Colonic mucosa (tissue), 4 donors: ENCODE measurements around the gene SLC25A44. TPM values are rescaled to one million over a fixed set of nuclear protein-coding genes. Genes with fewer than 3 reads are reported as not detected.
"Not testable (repeated sequence)": the region's sequence is repeated elsewhere in the genome, so short reads cannot be mapped to it uniquely, and the experiment has no call there.

ENCODE experiments used
- DNase-seq: peaks from one replicate; pipeline ENCODE4 v3.0.0-alpha.2; 2020
- H3K27ac ChIP-seq: fragments of 200-600 bp; one replicate; pipeline ENCODE4 v1.8.0; 2021
- H3K27me3 ChIP-seq: fragments of 200-600 bp; one replicate; pipeline ENCODE4 v1.8.0; 2021
- H3K36me3 ChIP-seq: fragments of 200-600 bp; one replicate; pipeline ENCODE4 v1.8.0; 2021
- H3K4me1 ChIP-seq: fragments of 200-600 bp; one replicate; pipeline ENCODE4 v1.8.0; 2021; ENCODE audit warnings: mild to moderate bottlenecking
- H3K4me3 ChIP-seq: fragments of 200-600 bp; one replicate; pipeline ENCODE4 v1.8.0; 2021
- H3K9ac ChIP-seq, 2 donors: one replicate each; pipeline ENCODE4 v1.7.0; 2013; ENCODE audit warnings: control low read depth in 2 of 2, low read depth in 2 of 2, low read length in 2 of 2
- H3K9me3 ChIP-seq: fragments of 200-600 bp; one replicate; pipeline ENCODE4 v1.8.0; 2021
- CTCF ChIP-seq: fragments of 200-600 bp; IDR thresholded peaks from one replicate; pipeline ENCODE4 v1.8.0; 2022; ENCODE audit warnings: antibody characterized with exemption, mild to moderate bottlenecking
- intact Hi-C: fragments of 100-400 bp; cut with DNase I; formaldehyde crosslinking; loops from one replicate; pipeline ENCODE4 v1.14.1; 2022
- total RNA-seq, 2 donors: library from RNA; stranded (reverse); fragmentation: NEBNext Ultra II Directional in 1 of 2; extraction: Animal tissue kit (Norgen Biotek cat#: 25700) in 1 of 2; gene quantifications; one replicate each; pipeline ENCODE4 v1.2.1, GENCODE V29; 2021
- donor health status: healthy.
- donor health status: DM: no; HTN: no; CAD: no.
- donor health status: DM: no; HTN: no; CAD: no.

SLC25A44 gene
- total RNA-seq, 2 donors from 2014 or later = 23.6 to 26.8 TPM

DNA sequence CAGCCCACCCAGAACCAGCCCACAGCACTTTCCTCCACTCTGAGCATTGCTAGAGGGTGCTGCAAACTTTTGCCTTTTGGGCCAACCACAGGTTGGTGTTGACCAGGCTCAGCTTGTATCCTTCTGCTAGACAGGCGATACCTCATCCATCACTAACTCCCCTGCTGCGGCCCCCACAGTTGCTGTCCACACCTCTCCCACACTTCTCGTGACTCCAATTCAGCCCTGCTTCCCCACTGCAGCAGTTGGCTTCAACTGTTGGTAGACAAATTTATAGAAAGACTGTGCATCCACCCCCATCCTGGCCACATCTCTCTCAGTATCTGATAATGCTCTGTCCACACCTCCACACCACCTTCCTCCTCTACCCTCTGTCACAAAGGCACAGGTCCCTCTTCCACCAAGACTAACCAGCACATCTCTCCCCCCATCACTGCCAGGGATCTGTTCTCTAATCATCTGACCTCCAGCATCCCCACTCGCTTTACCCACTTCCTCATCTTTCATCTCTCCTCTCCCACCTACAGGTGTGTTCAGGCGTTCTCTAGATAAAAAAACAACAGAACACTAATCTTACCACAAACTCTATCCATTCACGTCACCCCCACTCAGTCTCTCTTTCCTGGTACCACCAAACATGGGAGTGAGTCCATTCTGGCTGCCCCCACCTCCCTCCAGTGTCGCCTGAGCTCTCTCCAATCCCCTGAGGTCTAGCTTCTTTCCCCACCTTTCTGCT is 15.8 kb upstream of the SLC25A44 start:
- no peak for TF ChIP-seq CTCF
- no peak overlapping the region for H3K27ac ChIP-seq
- DNase-seq = no peak
- H3K36me3 ChIP-seq = no peaks in the 10 kb centered on the region
- H3K9me3 ChIP-seq = no peaks in the 10 kb centered on the region
- H3K4me3 ChIP-seq = no peak overlapping the region
- H3K4me1 ChIP-seq = no peaks in the 10 kb centered on the region
- intact Hi-C loops = no loop called here
- H3K27me3 ChIP-seq = no peaks in the 10 kb centered on the region
- no peak overlapping the region for H3K9ac ChIP-seq

DNA sequence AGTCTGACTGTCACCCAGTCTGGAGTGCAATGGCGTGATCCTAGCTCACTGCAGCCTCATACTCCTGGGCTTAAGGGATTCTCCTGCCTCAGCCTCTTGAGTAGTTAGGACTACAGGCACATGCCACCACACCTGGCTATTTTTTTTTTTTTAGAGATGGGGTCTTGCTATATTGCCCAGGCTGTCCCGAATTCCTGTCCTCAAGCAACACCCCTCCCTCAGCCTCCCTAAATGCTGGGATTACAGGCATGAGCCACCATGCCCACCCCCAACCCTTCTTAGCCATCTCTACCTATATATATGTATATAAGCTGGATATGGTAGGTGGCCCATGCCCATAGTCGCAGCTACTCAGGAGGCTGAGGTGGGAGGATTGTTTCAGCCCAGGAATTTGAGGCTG is 13.4 kb upstream of the SLC25A44 start:
- TF ChIP-seq CTCF = no peak
- H3K9ac ChIP-seq = no peak overlapping the region
- no peak overlapping the region for H3K4me3 ChIP-seq
- no peaks in the 10 kb centered on the region for H3K9me3 ChIP-seq
- intact Hi-C loops = no loop called here
- DNase-seq = no peak
- H3K4me1 ChIP-seq = no peaks in the 10 kb centered on the region
- no peaks in the 10 kb centered on the region for H3K36me3 ChIP-seq
- no peaks in the 10 kb centered on the region for H3K27me3 ChIP-seq
- no peak overlapping the region for H3K27ac ChIP-seq

DNA sequence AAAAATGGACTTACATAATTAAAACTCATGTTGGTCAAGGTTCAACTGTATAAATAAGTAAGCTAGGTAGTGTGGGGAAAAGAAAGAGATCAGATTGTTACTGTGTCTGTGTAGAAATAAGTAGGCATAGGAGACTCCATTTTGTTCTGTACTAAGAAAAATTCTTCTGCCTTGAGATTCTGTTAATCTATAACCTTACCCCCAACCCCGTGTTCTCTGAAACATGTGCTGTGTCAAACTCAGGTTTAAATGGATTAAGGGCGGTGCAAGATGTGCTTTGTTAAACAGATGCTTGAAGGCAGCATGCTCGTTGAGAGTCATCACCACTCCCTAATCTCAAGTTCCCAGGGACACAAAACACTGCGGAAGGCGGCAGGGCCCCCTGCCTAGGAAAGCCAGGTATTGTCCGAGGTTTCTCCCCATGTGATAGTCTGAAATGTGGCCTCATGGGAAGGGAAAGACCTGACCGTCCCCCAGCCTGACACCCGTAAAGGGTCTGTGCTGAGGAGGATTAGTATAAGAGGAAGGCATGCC is 12.4 kb upstream of the SLC25A44 start:
- intact Hi-C loops, H3K4me1 ChIP-seq, H3K27me3 ChIP-seq, H3K9me3 ChIP-seq, H3K27ac ChIP-seq, H3K4me3 ChIP-seq, H3K36me3 ChIP-seq, DNase-seq, H3K9ac ChIP-seq: not testable (repeated sequence)

GRCh38 chr1:156182010-156182779 is 11.7 kb upstream of the SLC25A44 start:
- H3K36me3 ChIP-seq, H3K27ac ChIP-seq, DNase-seq: not testable (repeated sequence)

DNA sequence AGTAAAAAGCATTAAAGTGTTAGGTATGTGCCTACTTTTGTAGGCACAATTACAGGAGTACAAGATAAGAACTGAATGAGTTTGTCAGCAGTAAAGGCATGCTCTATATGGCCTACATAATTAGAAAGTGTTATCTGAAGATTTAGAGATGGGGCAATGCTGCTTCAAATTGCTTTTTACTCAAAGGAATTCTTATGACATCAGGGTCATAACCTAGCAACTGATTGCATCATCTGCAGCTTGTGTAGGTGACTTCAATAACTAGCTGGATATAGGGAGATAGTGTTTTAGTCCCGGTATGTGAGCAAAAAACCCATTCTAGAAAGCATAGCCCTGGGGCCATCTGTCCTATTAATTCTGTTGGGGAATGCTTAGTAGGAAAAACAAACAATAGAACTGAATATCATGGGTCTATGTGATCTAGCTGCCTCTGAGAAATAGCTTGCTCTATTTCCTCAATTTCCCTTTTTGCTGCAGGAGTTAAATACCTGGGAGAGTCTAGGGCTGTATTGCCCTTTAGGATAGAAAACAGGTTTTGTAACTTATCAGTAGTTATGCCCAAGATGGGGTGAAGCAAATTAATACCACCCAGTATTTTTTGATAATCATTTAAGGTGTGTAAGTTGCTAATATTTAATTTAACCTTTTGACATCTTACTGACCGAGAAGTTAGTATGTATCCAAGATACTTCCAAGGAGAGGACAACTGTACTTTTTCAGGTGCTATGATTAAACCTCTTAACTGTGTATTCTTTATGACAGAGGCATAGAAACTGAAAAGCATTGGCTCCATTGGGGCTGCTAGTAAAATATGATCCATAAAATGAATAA is 7.3 kb upstream of the SLC25A44 start:
- H3K27ac ChIP-seq, H3K4me1 ChIP-seq, H3K36me3 ChIP-seq, H3K27me3 ChIP-seq, H3K4me3 ChIP-seq, DNase-seq, intact Hi-C loops, H3K9ac ChIP-seq, H3K9me3 ChIP-seq: not testable (repeated sequence)

More at GRCh38 chr1:156182010-156182779, 11.7 kb upstream of the SLC25A44 start:
- H3K4me1 ChIP-seq, H3K9me3 ChIP-seq, H3K4me3 ChIP-seq, intact Hi-C loops, H3K9ac ChIP-seq, H3K27me3 ChIP-seq: not testable (repeated sequence)

DNA sequence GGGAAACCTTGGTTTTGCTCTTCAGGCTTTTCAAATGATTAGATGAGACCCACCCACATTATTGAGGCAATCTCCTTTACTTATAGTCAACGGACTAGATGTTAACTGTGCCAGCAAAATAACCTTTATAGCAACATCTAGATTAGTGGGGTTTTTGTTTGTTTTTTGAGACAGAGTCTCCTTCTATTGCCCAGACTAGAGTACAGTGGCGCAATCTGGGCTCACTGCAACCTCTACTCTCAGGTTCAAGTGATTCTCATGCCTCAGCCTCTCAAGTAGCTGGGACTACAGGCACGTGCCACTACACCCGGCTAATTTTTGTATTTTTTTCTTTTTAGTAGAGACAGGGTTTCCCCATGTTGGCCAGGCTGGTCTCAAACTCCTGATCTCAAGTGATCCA is 3.6 kb upstream of the SLC25A44 start:
- H3K9me3 ChIP-seq, H3K9ac ChIP-seq, H3K4me3 ChIP-seq, DNase-seq, H3K27me3 ChIP-seq, intact Hi-C loops, H3K27ac ChIP-seq, H3K4me1 ChIP-seq, H3K36me3 ChIP-seq: not testable (repeated sequence)

DNA sequence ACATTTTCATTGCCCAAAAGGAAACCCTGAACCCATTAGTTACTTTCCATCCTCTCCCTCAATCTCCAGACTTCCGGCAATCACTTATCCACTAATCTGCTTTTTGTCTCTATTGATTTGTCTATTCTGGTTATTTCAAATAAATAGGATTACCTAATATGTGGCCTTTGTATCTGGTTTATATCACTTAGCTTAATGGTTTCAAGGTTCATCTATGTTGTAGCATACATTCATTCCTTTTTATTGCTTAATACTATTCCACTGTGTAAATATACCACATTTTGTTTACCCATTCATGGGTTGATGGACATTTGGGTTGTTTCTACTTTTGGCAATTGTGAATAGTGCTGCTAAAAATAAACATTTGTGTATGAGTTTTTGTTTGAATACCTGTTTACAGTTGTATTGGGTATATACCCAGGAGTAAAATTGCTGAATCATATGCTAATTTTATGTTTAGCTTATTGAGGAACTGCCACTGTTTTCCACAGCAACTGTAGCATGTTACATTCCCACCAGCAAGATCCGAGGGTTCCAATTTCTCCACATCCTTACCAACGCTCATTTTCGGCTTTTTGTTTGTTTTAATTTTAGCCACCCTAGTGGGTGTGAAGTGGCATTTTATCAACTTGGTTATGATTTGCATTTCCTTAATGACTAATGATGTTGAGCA is 2.5 kb upstream of the SLC25A44 start:
- no peak overlapping the region for H3K4me3 ChIP-seq
- H3K36me3 ChIP-seq = no peaks in the 10 kb centered on the region
- no peak overlapping the region for H3K27ac ChIP-seq
- no peaks in the 10 kb centered on the region for H3K4me1 ChIP-seq
- H3K9ac ChIP-seq = no peak overlapping the region
- intact Hi-C loops = no loop called here
- no peaks in the 10 kb centered on the region for H3K9me3 ChIP-seq
- no peak for DNase-seq
- no peak for TF ChIP-seq CTCF
- no peaks in the 10 kb centered on the region for H3K27me3 ChIP-seq
